ENCODE data around the gene PRPF6. TPM values are rescaled to one million over a fixed set of nuclear protein-coding genes. Genes with fewer than 3 reads are reported as not detected.
A peak's percentile ranks its signal among the peaks of the same experiment; 100 is the strongest.

PRPF6 gene
- total and polyA plus RNA-seq, 2 of the 13 experiments (the other 11 are each of a cell fraction or from before 2014, with no cell fraction given): 63.7 to 101 TPM

- TF ChIP-seq ZBTB46 (CRISPR knock-in tag; IDR thresholded peaks at IDR 0.05; ENCODE audit: borderline replicate concordance) (no peak), THAP11 (CRISPR knock-in tag; IDR thresholded peaks at IDR 0.05) (peak; percentile 82; the same call in 1 of the 2 replicates), ZNF792 (CRISPR knock-in tag; IDR thresholded peaks at IDR 0.05) (peak; percentile 6; the same call in 1 of the 2 replicates), ZSCAN25 (CRISPR knock-in tag; IDR thresholded peaks at IDR 0.05) (peak; percentile 36; the same call in 1 of the 2 replicates), SALL2 (CRISPR knock-in tag; IDR thresholded peaks at IDR 0.05) (peak; percentile 91; the same call in 1 of the 2 replicates), ZBTB21 (CRISPR knock-in tag; IDR thresholded peaks at IDR 0.05) (0 out of 2 replicates have a peak, but pooled peaks have one; percentile 41), GATAD1 (CRISPR knock-in tag; IDR thresholded peaks at IDR 0.05) (peak; percentile 28), ZNF138 (CRISPR knock-in tag; IDR thresholded peaks at IDR 0.05; ENCODE audit: low read depth) (peak; percentile 85; the same call in 1 of the 2 replicates), ZNF256 (CRISPR knock-in tag; conservative IDR thresholded peaks at IDR 0.05) (peak; percentile 54), AHR (CRISPR knock-in tag; IDR thresholded peaks at IDR 0.05) (peak; percentile 67; the same call in 1 of the 2 replicates), ZNF766 (CRISPR knock-in tag; IDR thresholded peaks at IDR 0.05; ENCODE audit: borderline replicate concordance) (peak; percentile 98), ZBTB7A (CRISPR knock-in tag; IDR thresholded peaks at IDR 0.05) (peak; percentile 96), ZNF382 (CRISPR knock-in tag; IDR thresholded peaks at IDR 0.05; ENCODE audit: borderline replicate concordance) (no peak), CCAR2 (optimal IDR thresholded peaks at IDR 0.05; ENCODE audit: low read depth, low read length) (no peak), ZNF160 (CRISPR knock-in tag; IDR thresholded peaks at IDR 0.05) (peak; percentile 65; the same call in 1 of the 2 replicates), SNAPC2 (CRISPR knock-in tag; IDR thresholded peaks at IDR 0.05) (peak; percentile 97), SMARCC2 (IDR thresholded peaks at IDR 0.05) (no peak), SP1 (IDR thresholded peaks at IDR 0.05) (no peak), SP1 (CRISPR knock-in tag; IDR thresholded peaks at IDR 0.05) (peak; percentile 44), ZNF326 (CRISPR knock-in tag; IDR thresholded peaks at IDR 0.05; ENCODE audit: borderline replicate concordance) (peak; percentile 73; the same call in 1 of the 2 replicates), SPEN (CRISPR knock-in tag; IDR thresholded peaks at IDR 0.05; ENCODE audit: low read depth) (peak; percentile 48; the same call in 1 of the 2 replicates), ZNF709 (CRISPR knock-in tag; IDR thresholded peaks at IDR 0.05) (no peak), BCL3 (CRISPR knock-in tag; IDR thresholded peaks at IDR 0.05) (no peak; the same call in 1 of the 2 replicates), MEIS2 (CRISPR knock-in tag; IDR thresholded peaks at IDR 0.05) (peak; percentile 85), ZNF773 (CRISPR knock-in tag; IDR thresholded peaks at IDR 0.05; ENCODE audit: borderline replicate concordance) (0 out of 2 replicates have a peak, but pooled peaks have one; percentile 51)
- TF ChIP-seq, protein P1, sequence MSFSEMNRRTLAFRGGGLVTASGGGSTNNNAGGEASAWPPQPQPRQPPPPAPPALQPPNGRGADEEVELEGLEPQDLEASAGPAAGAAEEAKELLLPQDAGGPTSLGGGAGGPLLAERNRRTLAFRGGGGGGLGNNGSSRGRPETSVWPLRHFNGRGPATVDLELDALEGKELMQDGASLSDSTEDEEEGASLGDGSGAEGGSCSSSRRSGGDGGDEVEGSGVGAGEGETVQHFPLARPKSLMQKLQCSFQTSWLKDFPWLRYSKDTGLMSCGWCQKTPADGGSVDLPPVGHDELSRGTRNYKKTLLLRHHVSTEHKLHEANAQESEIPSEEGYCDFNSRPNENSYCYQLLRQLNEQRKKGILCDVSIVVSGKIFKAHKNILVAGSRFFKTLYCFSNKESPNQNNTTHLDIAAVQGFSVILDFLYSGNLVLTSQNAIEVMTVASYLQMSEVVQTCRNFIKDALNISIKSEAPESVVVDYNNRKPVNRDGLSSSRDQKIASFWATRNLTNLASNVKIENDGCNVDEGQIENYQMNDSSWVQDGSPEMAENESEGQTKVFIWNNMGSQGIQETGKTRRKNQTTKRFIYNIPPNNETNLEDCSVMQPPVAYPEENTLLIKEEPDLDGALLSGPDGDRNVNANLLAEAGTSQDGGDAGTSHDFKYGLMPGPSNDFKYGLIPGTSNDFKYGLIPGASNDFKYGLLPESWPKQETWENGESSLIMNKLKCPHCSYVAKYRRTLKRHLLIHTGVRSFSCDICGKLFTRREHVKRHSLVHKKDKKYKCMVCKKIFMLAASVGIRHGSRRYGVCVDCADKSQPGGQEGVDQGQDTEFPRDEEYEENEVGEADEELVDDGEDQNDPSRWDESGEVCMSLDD (CRISPR knock-in tag; IDR thresholded peaks at IDR 0.05; ENCODE audit: borderline replicate concordance): peak; percentile 99
Measured at GRCh38 chr20:64050261-64051032, 69.5 kb downstream of the PRPF6 start (continued).

Measured in HepG2 (cell line).